Endothelial cell of umbilical vein (primary cell): ENCODE data around the gene SYNM.

Source experiments
- EZH2 ChIP-seq: IDR thresholded peaks from 2 replicates; pipeline ENCODE4 v1.6.1; 2012; ENCODE audit warnings: borderline replicate concordance, low read depth, mild to moderate bottlenecking, moderate library complexity, low read length, inconsistent platforms; ENCODE audit not compliant: severe bottlenecking
- FOS ChIP-seq: IDR thresholded peaks from 2 replicates; pipeline ENCODE4 v1.6.1; 2011; ENCODE audit warnings: mild to moderate bottlenecking, low read length, moderate library complexity, borderline replicate concordance; ENCODE audit not compliant: insufficient read depth
- POLR2A ChIP-seq: IDR thresholded peaks from 2 replicates; pipeline ENCODE4 v1.6.1; 2012; ENCODE audit warnings: low read depth, mild to moderate bottlenecking, control low read depth, low read length
- POLR2AphosphoS5 ChIP-seq: IDR thresholded peaks from 2 replicates; pipeline ENCODE4 v1.6.1; 2012; ENCODE audit warnings: low read depth, mild to moderate bottlenecking, control low read depth, low read length, moderate library complexity; ENCODE audit not compliant: insufficient read depth
- TF ChIP-seq, protein P1 (sequence below), 2 donors: IDR thresholded peaks; 1 replicate in 1 of 2; 2 replicates in 1 of 2; pipeline ENCODE4 v1.5.1; 2011; ENCODE audit warnings: low read length in 2 of 2, mild to moderate bottlenecking in 2 of 2, moderate library complexity in 2 of 2, control low read depth in 1 of 2, inconsistent platforms in 1 of 2, low read depth in 1 of 2; ENCODE audit not compliant: insufficient read depth in 1 of 2; ENCODE audit errors: extremely low read depth in 1 of 2
- TF ChIP-seq, protein P2 (sequence below): IDR thresholded peaks from 2 replicates; pipeline ENCODE4 v1.6.1; 2011; ENCODE audit not compliant: insufficient read depth, insufficient read length

DNA sequence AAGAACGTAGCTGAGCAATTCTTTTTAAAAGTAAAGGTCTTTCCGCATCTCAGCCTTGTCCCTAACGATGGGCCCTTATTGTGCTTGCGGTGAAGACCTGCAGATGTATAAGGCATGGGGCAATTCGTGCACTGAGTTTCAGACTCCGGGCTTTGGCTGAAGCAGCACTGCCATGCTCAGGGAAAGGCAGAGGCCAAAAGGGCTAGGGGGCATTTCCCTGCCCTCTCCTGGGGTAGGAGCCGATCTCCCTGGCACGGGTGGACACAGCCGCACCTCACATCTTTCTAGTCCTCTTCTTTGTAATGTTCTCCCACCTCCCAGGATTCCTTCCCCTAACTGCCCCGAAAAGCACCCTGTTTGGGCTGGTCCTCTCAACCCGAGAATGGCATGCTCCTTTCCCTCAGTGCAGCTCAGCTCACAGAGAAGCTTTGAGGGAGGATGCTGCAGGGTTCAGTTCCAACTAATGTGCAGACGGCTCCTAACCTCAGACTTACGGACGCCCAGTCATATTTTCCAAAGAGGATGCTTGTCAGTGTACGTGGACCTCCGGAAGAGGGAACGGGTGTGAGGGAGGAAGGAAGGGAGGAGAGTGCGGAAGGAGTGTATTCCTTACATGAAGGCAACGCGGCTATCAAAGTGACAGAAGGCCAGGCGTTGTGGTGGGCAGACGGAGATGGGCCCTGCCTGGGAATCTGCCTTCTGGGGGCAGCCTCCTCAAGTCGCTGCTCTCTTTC lies 61.2 kb downstream of the SYNM start:
- TF ChIP-seq POLR2A (no peak), POLR2AphosphoS5 (no peak), FOS (no peak), EZH2 (no peak)
- TF ChIP-seq, protein P1, sequence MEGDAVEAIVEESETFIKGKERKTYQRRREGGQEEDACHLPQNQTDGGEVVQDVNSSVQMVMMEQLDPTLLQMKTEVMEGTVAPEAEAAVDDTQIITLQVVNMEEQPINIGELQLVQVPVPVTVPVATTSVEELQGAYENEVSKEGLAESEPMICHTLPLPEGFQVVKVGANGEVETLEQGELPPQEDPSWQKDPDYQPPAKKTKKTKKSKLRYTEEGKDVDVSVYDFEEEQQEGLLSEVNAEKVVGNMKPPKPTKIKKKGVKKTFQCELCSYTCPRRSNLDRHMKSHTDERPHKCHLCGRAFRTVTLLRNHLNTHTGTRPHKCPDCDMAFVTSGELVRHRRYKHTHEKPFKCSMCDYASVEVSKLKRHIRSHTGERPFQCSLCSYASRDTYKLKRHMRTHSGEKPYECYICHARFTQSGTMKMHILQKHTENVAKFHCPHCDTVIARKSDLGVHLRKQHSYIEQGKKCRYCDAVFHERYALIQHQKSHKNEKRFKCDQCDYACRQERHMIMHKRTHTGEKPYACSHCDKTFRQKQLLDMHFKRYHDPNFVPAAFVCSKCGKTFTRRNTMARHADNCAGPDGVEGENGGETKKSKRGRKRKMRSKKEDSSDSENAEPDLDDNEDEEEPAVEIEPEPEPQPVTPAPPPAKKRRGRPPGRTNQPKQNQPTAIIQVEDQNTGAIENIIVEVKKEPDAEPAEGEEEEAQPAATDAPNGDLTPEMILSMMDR (IDR thresholded peaks at IDR 0.05; ENCODE audit: extremely low read depth in 1 of 2, insufficient read depth in 1 of 2, low read depth in 1 of 2, low read length in 2 of 2) = no peak
- TF ChIP-seq, protein P2, sequence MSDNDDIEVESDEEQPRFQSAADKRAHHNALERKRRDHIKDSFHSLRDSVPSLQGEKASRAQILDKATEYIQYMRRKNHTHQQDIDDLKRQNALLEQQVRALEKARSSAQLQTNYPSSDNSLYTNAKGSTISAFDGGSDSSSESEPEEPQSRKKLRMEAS = no peak
